Epithelial cell of proximal tubule (primary cell): ENCODE results near the gene MAN2A1. TPM values are rescaled to one million over a fixed set of nuclear protein-coding genes. Genes with fewer than 3 reads are reported as not detected.

Experiments used
- DNase-seq: peaks from one replicate; pipeline ENCODE4 v3.0.0-alpha.2; 2011; ENCODE audit warnings: low read depth
- H3K4me3 ChIP-seq: 2 replicates; pipeline ENCODE4 v1.5.1; 2011; ENCODE audit warnings: low read depth, mild to moderate bottlenecking, low read length
- CTCF ChIP-seq: conservative IDR thresholded peaks from 2 replicates; pipeline ENCODE4 v1.5.1; 2012; ENCODE audit warnings: low read depth, mild to moderate bottlenecking, low read length
- total RNA-seq: library from RNA; depleted of rRNA; stranded (reverse); fragments of >200 nt; gene quantifications from 2 replicates; pipeline ENCODE4 v1.2.3, GENCODE V29; 2015

MAN2A1 gene
- total RNA-seq, 1 donor from 2014 or later: 51.2 TPM

- no peak for TF ChIP-seq CTCF
- peak; percentile 23 for DNase-seq
- H3K4me3 ChIP-seq: no peak overlapping the region
Measured at GRCh38 chr5:109805883-109806282, 116.2 kb downstream of the MAN2A1 start.

- no peak overlapping the region for H3K4me3 ChIP-seq
- no peak for TF ChIP-seq CTCF
- no peak for DNase-seq
Measured at GRCh38 chr5:109812698-109813097, 123.0 kb downstream of the MAN2A1 start.

GRCh38 chr5:109816732-109817131 is 127.0 kb downstream of the MAN2A1 start:
- no peak for TF ChIP-seq CTCF

GRCh38 chr5:109819878-109820277 is 130.2 kb downstream of the MAN2A1 start:
- DNase-seq: no peak
- TF ChIP-seq CTCF: peak; percentile 26
- H3K4me3 ChIP-seq: no peak overlapping the region

More at GRCh38 chr5:109816732-109817131, 127.0 kb downstream of the MAN2A1 start:
- no peak for DNase-seq
- H3K4me3 ChIP-seq: no peak overlapping the region

GRCh38 chr5:109823597-109823996 is 133.9 kb downstream of the MAN2A1 start:
- no peak for DNase-seq

GRCh38 chr5:109825450-109825849 is 135.7 kb downstream of the MAN2A1 start:
- H3K4me3 ChIP-seq: no peak overlapping the region
- DNase-seq: peak; percentile 36
- TF ChIP-seq CTCF: no peak

More at GRCh38 chr5:109823597-109823996, 133.9 kb downstream of the MAN2A1 start:
- no peak overlapping the region for H3K4me3 ChIP-seq
- no peak for TF ChIP-seq CTCF

- no peak overlapping the region for H3K4me3 ChIP-seq
- DNase-seq: peak; percentile 48
- no peak for TF ChIP-seq CTCF
Measured at GRCh38 chr5:109826426-109826825, 136.7 kb downstream of the MAN2A1 start.
